ENCODE results near the gene UBE4A. TPM values are rescaled to one million over a fixed set of nuclear protein-coding genes. Genes with fewer than 3 reads are reported as not detected.

Gene UBE4A
- total RNA-seq, 1 donor from 2014 or later = 44.0 TPM

GRCh38 chr11:118334745-118335144 lies 24.7 kb upstream of the UBE4A start:
- Mint-ChIP-seq H3K36me3 (ENCODE audit: unreplicated experiment) (no peaks in the 10 kb centered on the region), H3K27ac (ENCODE audit: unreplicated experiment) (no peak overlapping the region)
- no peak for TF ChIP-seq CTCF (IDR thresholded peaks at IDR 0.05; ENCODE audit: partially characterized antibody, unreplicated experiment)

GRCh38 chr11:118338637-118339061 lies 20.8 kb upstream of the UBE4A start:
- no peak for TF ChIP-seq CTCF (IDR thresholded peaks at IDR 0.05; ENCODE audit: partially characterized antibody, unreplicated experiment)
- no peak for DNase-seq
- Mint-ChIP-seq H3K36me3 (ENCODE audit: unreplicated experiment) (no peaks in the 10 kb centered on the region), H3K27me3 (ENCODE audit: unreplicated experiment) (no peaks in the 10 kb centered on the region), H3K4me1 (ENCODE audit: low read depth, unreplicated experiment) (no peaks in the 10 kb centered on the region), H3K9me3 (ENCODE audit: unreplicated experiment) (peaks cover 1% of the 10 kb centered on the region), H3K27ac (ENCODE audit: unreplicated experiment) (no peak overlapping the region), H3K4me3 (ENCODE audit: unreplicated experiment) (no peak overlapping the region)

More at GRCh38 chr11:118334745-118335144, 24.7 kb upstream of the UBE4A start:
- Mint-ChIP-seq H3K9me3 (ENCODE audit: unreplicated experiment) (peaks cover 1% of the 10 kb centered on the region), H3K4me1 (ENCODE audit: low read depth, unreplicated experiment) (no peaks in the 10 kb centered on the region), H3K4me3 (ENCODE audit: unreplicated experiment) (no peak overlapping the region), H3K27me3 (ENCODE audit: unreplicated experiment) (no peaks in the 10 kb centered on the region)
- DNase-seq = no peak

- Mint-ChIP-seq H3K36me3 (ENCODE audit: unreplicated experiment) (no peaks in the 10 kb centered on the region), H3K9me3 (ENCODE audit: unreplicated experiment) (peaks cover 1% of the 10 kb centered on the region), H3K4me3 (ENCODE audit: unreplicated experiment) (no peak overlapping the region), H3K4me1 (ENCODE audit: low read depth, unreplicated experiment) (no peaks in the 10 kb centered on the region), H3K27me3 (ENCODE audit: unreplicated experiment) (no peaks in the 10 kb centered on the region), H3K27ac (ENCODE audit: unreplicated experiment) (no peak overlapping the region)
- no peak for DNase-seq
- TF ChIP-seq CTCF (IDR thresholded peaks at IDR 0.05; ENCODE audit: partially characterized antibody, unreplicated experiment) = no peak
Observed at GRCh38 chr11:118339281-118339961, 20.0 kb upstream of the UBE4A start.

- no peak for TF ChIP-seq CTCF (IDR thresholded peaks at IDR 0.05; ENCODE audit: partially characterized antibody, unreplicated experiment)
- Mint-ChIP-seq H3K27me3 (ENCODE audit: unreplicated experiment) (no peaks in the 10 kb centered on the region), H3K36me3 (ENCODE audit: unreplicated experiment) (no peaks in the 10 kb centered on the region)
Observed at GRCh38 chr11:118340449-118340848, 19.0 kb upstream of the UBE4A start.

GRCh38 chr11:118341261-118341660 lies 18.1 kb upstream of the UBE4A start:
- no peak overlapping the region for H3K27ac Mint-ChIP-seq (ENCODE audit: unreplicated experiment)
- no peak for DNase-seq
- H3K36me3 Mint-ChIP-seq (ENCODE audit: unreplicated experiment) = no peaks in the 10 kb centered on the region
- H3K4me3 Mint-ChIP-seq (ENCODE audit: unreplicated experiment) = no peak overlapping the region
- no peaks in the 10 kb centered on the region for H3K27me3 Mint-ChIP-seq (ENCODE audit: unreplicated experiment)
- no peaks in the 10 kb centered on the region for H3K4me1 Mint-ChIP-seq (ENCODE audit: low read depth, unreplicated experiment)
- no peak for TF ChIP-seq CTCF (IDR thresholded peaks at IDR 0.05; ENCODE audit: partially characterized antibody, unreplicated experiment)
- peaks cover 5% of the 10 kb centered on the region for H3K9me3 Mint-ChIP-seq (ENCODE audit: unreplicated experiment)

More at GRCh38 chr11:118340449-118340848, 19.0 kb upstream of the UBE4A start:
- no peak overlapping the region for H3K27ac Mint-ChIP-seq (ENCODE audit: unreplicated experiment)
- DNase-seq = no peak
- H3K9me3 Mint-ChIP-seq (ENCODE audit: unreplicated experiment) = peaks cover 3% of the 10 kb centered on the region
- no peaks in the 10 kb centered on the region for H3K4me1 Mint-ChIP-seq (ENCODE audit: low read depth, unreplicated experiment)
- no peak overlapping the region for H3K4me3 Mint-ChIP-seq (ENCODE audit: unreplicated experiment)

Data from glutamatergic neuron (in vitro differentiated cells).